Right forelimb (tissue), 1 donor: ENCODE data around the gene SLC35F3.
"Not testable (repeated sequence)": the region's sequence is repeated elsewhere in the genome, so short reads cannot be mapped to it uniquely, and the experiment has no call there.

Experiments used
- DNase-seq: peaks from one replicate; pipeline ENCODE4 v3.0.0-alpha.2; 2018

SLC35F3 gene

GRCh38 chr1:234300096-234300495 lies 395.6 kb downstream of the SLC35F3 start:
- no peak for DNase-seq

- not testable (repeated sequence) for DNase-seq
These were observed 397.2 kb downstream of the SLC35F3 start for GRCh38 chr1:234301663-234302062.

GRCh38 chr1:234302354-234302962 lies 398.0 kb downstream of the SLC35F3 start:
- no peak for DNase-seq

GRCh38 chr1:234303231-234303630 lies 398.8 kb downstream of the SLC35F3 start:
- DNase-seq, result no peak

GRCh38 chr1:234307726-234308125 lies 403.2 kb downstream of the SLC35F3 start:
- DNase-seq, result no peak

- no peak for DNase-seq
These were observed 404.7 kb downstream of the SLC35F3 start for GRCh38 chr1:234309243-234309597.

GRCh38 chr1:234309598-234310459 lies 405.4 kb downstream of the SLC35F3 start:
- peak; percentile 58 for DNase-seq

- DNase-seq, result no peak
These were observed 406.0 kb downstream of the SLC35F3 start for GRCh38 chr1:234310460-234310817.

- DNase-seq, result no peak
These were observed 406.9 kb downstream of the SLC35F3 start for GRCh38 chr1:234311414-234311813.

GRCh38 chr1:234313171-234313570 lies 408.7 kb downstream of the SLC35F3 start:
- no peak for DNase-seq

- DNase-seq, result no peak
These were observed 410.6 kb downstream of the SLC35F3 start for GRCh38 chr1:234315091-234315541.

- no peak for DNase-seq
These were observed 411.1 kb downstream of the SLC35F3 start for GRCh38 chr1:234315588-234315987.

- DNase-seq, result no peak
These were observed 412.0 kb downstream of the SLC35F3 start for GRCh38 chr1:234316486-234316885.

- DNase-seq, result no peak
These were observed 412.5 kb downstream of the SLC35F3 start for GRCh38 chr1:234316937-234317336.

GRCh38 chr1:234320069-234320468 lies 415.6 kb downstream of the SLC35F3 start:
- no peak for DNase-seq

GRCh38 chr1:234320549-234320948 lies 416.1 kb downstream of the SLC35F3 start:
- DNase-seq, result no peak

GRCh38 chr1:234321231-234321630 lies 416.8 kb downstream of the SLC35F3 start:
- no peak for DNase-seq

- DNase-seq, result no peak
These were observed 417.6 kb downstream of the SLC35F3 start for GRCh38 chr1:234322097-234322496.

- DNase-seq, result no peak
These were observed 418.5 kb downstream of the SLC35F3 start for GRCh38 chr1:234322979-234323378.

GRCh38 chr1:234324821-234325220 lies 420.3 kb downstream of the SLC35F3 start:
- DNase-seq, result no peak

- DNase-seq, result no peak
These were observed 421.5 kb downstream of the SLC35F3 start for GRCh38 chr1:234325878-234326496.

- peak; percentile 61 for DNase-seq
These were observed 422.3 kb downstream of the SLC35F3 start for GRCh38 chr1:234326497-234327366.

GRCh38 chr1:234327577-234328164 lies 423.2 kb downstream of the SLC35F3 start:
- no peak for DNase-seq
